SK-N-SH treated with all-trans-retinoic acid at 6 μM for 48 hours (cell line): Measurements from ENCODE around the gene CEMIP.

ENCODE experiments used
- ATAC-seq: fragments of 200-7000 bp; cut with Tn5 transposase; 3 replicates; pipeline ENCODE4 v1.9.1; 2020; ENCODE audit warnings: mild to moderate bottlenecking, moderate library complexity
- ARNTL ChIP-seq: fragments of 450-650 bp; formaldehyde crosslinking; IDR thresholded peaks from 2 replicates; pipeline ENCODE4 v1.5.0; 2020; ENCODE audit warnings: low read depth, mild to moderate bottlenecking, moderate library complexity, borderline replicate concordance
- BACH2 ChIP-seq: fragments of 250-450 bp; sonication (Bioruptor Pico); IDR thresholded peaks from 2 replicates; pipeline ENCODE4 v1.9.0; 2021; ENCODE audit warnings: mild to moderate bottlenecking, borderline replicate concordance
- CREB5 ChIP-seq: fragments of 250-450 bp; sonication (Bioruptor Pico); IDR thresholded peaks from 2 replicates; pipeline ENCODE4 v1.5.1; 2020; ENCODE audit warnings: low read depth, mild to moderate bottlenecking, moderate library complexity
- CSDC2 ChIP-seq: fragments of 250-450 bp; sonication (Bioruptor Pico); IDR thresholded peaks from 2 replicates; pipeline ENCODE4 v1.5.0; 2020; ENCODE audit warnings: mild to moderate bottlenecking, moderate library complexity
- ESRRG ChIP-seq: fragments of 250-450 bp; sonication (Bioruptor Pico); IDR thresholded peaks from 2 replicates; pipeline ENCODE4 v1.6.1; 2021; ENCODE audit warnings: mild to moderate bottlenecking
- GLIS3 ChIP-seq: fragments of 250-450 bp; sonication (Bioruptor Pico); IDR thresholded peaks from 2 replicates; pipeline ENCODE4 v1.5.0; 2020; ENCODE audit warnings: mild to moderate bottlenecking, moderate library complexity
- ISL1 ChIP-seq: fragments of 250-450 bp; sonication (Bioruptor Pico); IDR thresholded peaks from 2 replicates; pipeline ENCODE4 v2.1.2; 2022; ENCODE audit warnings: mild to moderate bottlenecking, moderate library complexity
- OSR1 ChIP-seq: fragments of 250-450 bp; sonication (Bioruptor Pico); IDR thresholded peaks from 2 replicates; pipeline ENCODE4 v1.8.0; 2022; ENCODE audit warnings: moderate library complexity, mild to moderate bottlenecking, inconsistent platforms
- PATZ1 ChIP-seq: fragments of 250-450 bp; sonication (Bioruptor Pico); IDR thresholded peaks from 2 replicates; pipeline ENCODE4 v1.8.0; 2020; ENCODE audit warnings: mild to moderate bottlenecking, moderate library complexity, borderline replicate concordance
- POU6F1 ChIP-seq: fragments of 250-450 bp; sonication (Bioruptor Pico); IDR thresholded peaks from 2 replicates; pipeline ENCODE4 v1.8.0; 2021; ENCODE audit warnings: low read depth, mild to moderate bottlenecking, moderate library complexity, borderline replicate concordance
- PPARA ChIP-seq: fragments of 250-450 bp; sonication (Bioruptor Pico); IDR thresholded peaks from 2 replicates; pipeline ENCODE4 v1.5.0; 2020; ENCODE audit warnings: mild to moderate bottlenecking, borderline replicate concordance
- RARB ChIP-seq: fragments of 250-450 bp; sonication (Bioruptor Pico); IDR thresholded peaks from 2 replicates; pipeline ENCODE4 v1.8.0; 2021; ENCODE audit warnings: mild to moderate bottlenecking, moderate library complexity
- SNAI2 ChIP-seq: fragments of 250-450 bp; sonication (Bioruptor Pico); IDR thresholded peaks from 2 replicates; pipeline ENCODE4 v1.5.0; 2020; ENCODE audit warnings: mild to moderate bottlenecking, moderate library complexity
- TCF4 ChIP-seq: fragments of 250-450 bp; sonication (Bioruptor Pico); IDR thresholded peaks from 2 replicates; pipeline ENCODE4 v1.8.0; 2021; ENCODE audit warnings: mild to moderate bottlenecking, moderate library complexity, borderline replicate concordance
- TOX ChIP-seq: fragments of 250-450 bp; sonication (Bioruptor Pico); IDR thresholded peaks from 2 replicates; pipeline ENCODE4 v1.8.0; 2021; ENCODE audit warnings: mild to moderate bottlenecking, moderate library complexity, borderline replicate concordance
- TSHZ2 ChIP-seq: fragments of 250-450 bp; sonication (Bioruptor Pico); IDR thresholded peaks from 2 replicates; pipeline ENCODE4 v1.5.0; 2020; ENCODE audit warnings: mild to moderate bottlenecking, moderate library complexity
- ZC3H10 ChIP-seq: fragments of 250-450 bp; sonication (Bioruptor Pico); IDR thresholded peaks from 2 replicates; pipeline ENCODE4 v1.5.1; 2021; ENCODE audit warnings: mild to moderate bottlenecking, moderate library complexity
- ZFP30 ChIP-seq: fragments of 450-650 bp; formaldehyde crosslinking; IDR thresholded peaks from 2 replicates; pipeline ENCODE4 v1.5.0; 2022; ENCODE audit warnings: mild to moderate bottlenecking, moderate library complexity
- ZNF565 ChIP-seq: fragments of 450-650 bp; formaldehyde crosslinking; conservative IDR thresholded peaks from 2 replicates; pipeline ENCODE4 v1.5.0; 2020; ENCODE audit warnings: low read depth, mild to moderate bottlenecking, moderate library complexity
- ZNF70 ChIP-seq: fragments of 450-650 bp; formaldehyde crosslinking; IDR thresholded peaks from 2 replicates; pipeline ENCODE4 v1.5.0; 2020; ENCODE audit warnings: mild to moderate bottlenecking, moderate library complexity
- ZNF8 ChIP-seq: fragments of 450-650 bp; formaldehyde crosslinking; IDR thresholded peaks from 2 replicates; pipeline ENCODE4 v1.5.0; 2020; ENCODE audit warnings: mild to moderate bottlenecking, moderate library complexity

The CEMIP gene

GRCh38 chr15:80923668-80924067 lies 144.5 kb downstream of the CEMIP start:
- TF ChIP-seq ARNTL (no peak), BACH2 (CRISPR knock-in tag) (no peak), TCF4 (no peak), CREB5 (no peak), TSHZ2 (CRISPR knock-in tag) (no peak), PPARA (CRISPR knock-in tag) (no peak), CSDC2 (CRISPR knock-in tag) (no peak), OSR1 (CRISPR knock-in tag) (no peak), ZFP30 (no peak), ZNF70 (no peak), ZNF565 (CRISPR knock-in tag) (no peak), POU6F1 (no peak)
- ATAC-seq: no peak

- ATAC-seq: no peak
- no peak for TF ChIP-seq ISL1
- peak; percentile 92 for TF ChIP-seq ZNF70
These were observed 145.1 kb downstream of the CEMIP start for GRCh38 chr15:80924278-80924677.

- TF ChIP-seq TOX (CRISPR knock-in tag) (no peak), SNAI2 (CRISPR knock-in tag) (no peak), PATZ1 (CRISPR knock-in tag) (no peak), POU6F1 (no peak), ZFP30 (no peak)
- no peak for ATAC-seq
These were observed 146.5 kb downstream of the CEMIP start for GRCh38 chr15:80925597-80926059.

- ATAC-seq: no peak
- no peak for TF ChIP-seq ZNF8 (CRISPR knock-in tag)
- no peak for TF ChIP-seq ZC3H10 (CRISPR knock-in tag)
- no peak for TF ChIP-seq PPARA (CRISPR knock-in tag)
- no peak for TF ChIP-seq BACH2 (CRISPR knock-in tag)
- TF ChIP-seq OSR1 (CRISPR knock-in tag): no peak
- TF ChIP-seq ARNTL: no peak
- TF ChIP-seq GLIS3 (CRISPR knock-in tag): no peak
- TF ChIP-seq TCF4: no peak
- no peak for TF ChIP-seq CREB5
- TF ChIP-seq ZNF565 (CRISPR knock-in tag): no peak
- TF ChIP-seq CSDC2 (CRISPR knock-in tag): no peak
- TF ChIP-seq POU6F1: no peak
- no peak for TF ChIP-seq SNAI2 (CRISPR knock-in tag)
- TF ChIP-seq ESRRG (CRISPR knock-in tag): no peak
- TF ChIP-seq TOX (CRISPR knock-in tag): no peak
- no peak for TF ChIP-seq ZFP30
- no peak for TF ChIP-seq ZNF70
- TF ChIP-seq RARB: no peak
These were observed 147.0 kb downstream of the CEMIP start for GRCh38 chr15:80926126-80926525.
